Activated T-cell treated with anti-CD3 and anti-CD28 coated beads for 4 hours (primary cell): ENCODE measurements around the gene MAGOH.
A peak's percentile ranks its signal among the peaks of the same experiment; 100 is the strongest.
"Not testable (repeated sequence)": the region's sequence is repeated elsewhere in the genome, so short reads cannot be mapped to it uniquely, and the experiment has no call there.

Source experiments
- DNase-seq: peaks from one replicate; pipeline ENCODE4 v3.0.0-alpha.2; 2020

MAGOH gene

DNA sequence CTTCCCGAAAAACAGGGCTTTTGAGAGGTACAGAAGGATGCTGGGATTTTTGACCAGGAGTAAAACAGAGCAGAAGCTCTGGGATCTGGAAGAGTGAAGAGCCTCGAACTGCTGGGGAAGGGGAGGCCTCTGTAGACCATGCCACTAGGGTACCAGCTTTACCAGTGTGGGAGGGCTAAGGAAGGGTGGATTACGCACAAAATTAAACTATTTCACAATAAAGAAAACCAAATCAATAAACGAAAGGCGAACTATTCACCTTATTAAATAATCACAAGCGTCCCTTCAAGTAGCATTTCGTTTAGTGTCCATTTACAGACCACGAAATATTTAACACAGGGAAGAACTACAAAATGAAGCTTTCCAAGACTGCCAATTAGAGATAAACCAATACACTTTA lies 18.6 kb downstream of the MAGOH start:
- DNase-seq, result no peak

DNA sequence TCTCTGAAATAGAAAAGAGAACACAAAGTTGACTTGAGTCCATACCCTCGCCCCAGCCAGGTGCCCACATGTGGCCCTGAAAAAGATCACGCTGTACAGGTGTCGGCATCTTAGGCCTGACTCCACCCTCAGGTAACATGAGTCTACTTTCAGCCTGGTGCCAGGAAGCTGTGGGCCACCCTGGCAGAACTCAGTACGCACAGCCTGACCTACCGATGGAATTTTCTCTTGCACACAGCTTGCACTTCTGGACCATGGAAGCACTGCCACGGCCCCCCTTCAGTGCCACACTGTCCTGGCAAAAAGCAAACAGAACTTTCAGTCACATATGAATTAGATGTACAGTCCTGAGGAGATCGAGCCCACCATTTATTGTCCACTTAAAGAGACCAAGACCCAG lies 20.1 kb downstream of the MAGOH start:
- no peak for DNase-seq

DNA sequence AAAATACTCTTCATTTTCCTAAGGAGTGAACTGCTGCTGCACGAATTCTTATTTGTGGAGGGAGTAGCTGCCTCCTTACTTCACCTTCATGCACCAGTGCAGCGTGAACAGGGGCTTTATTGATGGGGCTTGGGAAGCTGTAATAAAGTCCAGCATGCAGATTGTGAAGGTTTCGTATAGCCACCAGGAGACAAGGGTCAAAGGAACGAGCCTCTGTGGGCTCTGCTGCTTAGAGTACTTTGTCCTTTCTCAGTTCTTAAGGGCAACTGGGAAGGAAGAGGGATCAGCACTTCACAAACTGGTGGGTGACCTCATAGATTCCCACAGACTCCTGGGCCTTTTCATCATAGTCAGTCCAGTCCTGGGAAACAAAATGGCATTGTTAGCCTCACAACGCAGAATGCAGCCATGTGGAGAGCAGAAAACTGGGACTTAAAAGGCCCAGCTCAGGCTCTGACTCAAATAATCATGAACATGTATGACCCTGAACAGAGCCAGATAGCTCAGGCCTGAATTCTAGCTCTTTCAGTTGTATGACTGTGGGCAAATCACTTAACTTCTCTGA lies 23.9 kb downstream of the MAGOH start:
- DNase-seq, result no peak

DNA sequence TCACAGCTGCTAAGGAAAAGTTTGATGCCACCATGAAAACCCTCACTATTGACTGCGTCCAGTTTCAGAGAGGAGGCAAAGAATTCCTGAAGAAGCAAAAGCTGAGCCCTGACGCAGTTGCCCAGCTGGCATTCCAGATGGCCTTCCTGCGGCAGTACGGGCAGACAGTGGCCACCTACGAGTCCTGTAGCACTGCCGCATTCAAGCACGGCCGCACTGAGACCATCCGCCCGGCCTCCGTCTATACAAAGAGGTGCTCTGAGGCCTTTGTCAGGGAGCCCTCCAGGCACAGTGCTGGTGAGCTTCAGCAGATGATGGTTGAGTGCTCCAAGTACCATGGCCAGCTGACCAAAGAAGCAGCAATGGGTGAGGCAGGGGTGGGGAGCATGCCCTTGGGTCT lies 27.4 kb downstream of the MAGOH start:
- no peak for DNase-seq

DNA sequence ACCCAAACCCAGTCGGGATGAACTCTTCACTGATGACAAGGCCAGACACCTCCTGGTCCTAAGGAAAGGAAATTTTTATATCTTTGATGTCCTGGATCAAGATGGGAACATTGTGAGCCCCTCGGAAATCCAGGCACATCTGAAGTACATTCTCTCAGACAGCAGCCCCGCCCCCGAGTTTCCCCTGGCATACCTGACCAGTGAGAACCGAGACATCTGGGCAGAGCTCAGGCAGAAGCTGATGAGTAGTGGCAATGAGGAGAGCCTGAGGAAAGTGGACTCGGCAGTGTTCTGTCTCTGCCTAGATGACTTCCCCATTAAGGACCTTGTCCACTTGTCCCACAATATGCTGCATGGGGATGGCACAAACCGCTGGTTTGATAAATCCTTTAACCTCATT lies 28.0 kb downstream of the MAGOH start:
- no peak for DNase-seq

DNA sequence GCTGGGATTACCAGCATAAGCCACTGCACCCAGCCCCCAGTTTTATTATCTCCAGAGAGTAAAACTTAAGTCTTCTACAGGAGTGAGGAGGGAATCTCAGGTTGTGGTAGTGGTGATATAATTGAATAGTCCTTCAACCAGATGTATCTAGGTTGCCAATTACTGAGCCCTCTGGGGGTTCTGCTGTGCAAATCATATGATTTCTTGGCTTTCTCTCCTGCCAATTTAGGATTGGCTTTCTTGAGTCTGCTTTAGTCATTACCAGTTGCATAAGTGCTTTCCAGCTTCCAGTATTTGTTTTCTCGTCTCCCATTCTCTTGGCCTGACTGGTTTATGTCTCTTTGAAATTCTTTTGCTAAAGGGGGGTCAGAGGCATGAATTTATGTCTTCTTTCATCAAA lies 30.6 kb downstream of the MAGOH start:
- DNase-seq, result no peak

DNA sequence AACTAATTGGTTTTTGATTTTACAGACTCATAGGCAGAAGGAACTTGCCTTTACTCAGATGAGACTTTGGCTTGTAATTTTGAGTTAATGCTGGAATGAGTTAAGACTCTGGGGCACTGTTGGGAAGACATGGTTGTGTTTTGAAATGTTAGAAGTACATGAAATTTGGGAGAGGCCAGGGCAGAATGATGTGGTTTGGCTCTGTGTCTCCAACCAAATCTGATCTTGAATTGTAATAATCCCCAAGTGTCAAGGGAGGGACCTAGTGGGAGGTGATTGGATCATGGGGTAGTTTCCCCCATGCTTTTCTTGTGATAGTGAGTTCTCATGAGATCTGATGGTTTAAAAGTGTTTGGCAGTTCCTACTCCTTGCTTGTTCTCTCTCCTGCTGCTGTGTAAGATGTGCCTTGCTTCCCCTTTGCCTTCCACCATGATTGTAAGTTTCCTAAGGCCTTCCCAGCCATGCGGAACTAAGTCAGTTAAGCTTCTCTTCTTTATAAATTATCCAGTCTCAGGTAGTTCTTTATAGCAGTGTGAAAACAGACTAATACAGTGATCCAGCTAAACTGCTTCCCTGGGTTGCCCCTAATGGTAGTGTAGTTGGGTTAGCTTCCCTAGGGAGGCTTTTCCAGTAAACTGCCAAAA lies 31.5 kb downstream of the MAGOH start:
- no peak for DNase-seq

DNA sequence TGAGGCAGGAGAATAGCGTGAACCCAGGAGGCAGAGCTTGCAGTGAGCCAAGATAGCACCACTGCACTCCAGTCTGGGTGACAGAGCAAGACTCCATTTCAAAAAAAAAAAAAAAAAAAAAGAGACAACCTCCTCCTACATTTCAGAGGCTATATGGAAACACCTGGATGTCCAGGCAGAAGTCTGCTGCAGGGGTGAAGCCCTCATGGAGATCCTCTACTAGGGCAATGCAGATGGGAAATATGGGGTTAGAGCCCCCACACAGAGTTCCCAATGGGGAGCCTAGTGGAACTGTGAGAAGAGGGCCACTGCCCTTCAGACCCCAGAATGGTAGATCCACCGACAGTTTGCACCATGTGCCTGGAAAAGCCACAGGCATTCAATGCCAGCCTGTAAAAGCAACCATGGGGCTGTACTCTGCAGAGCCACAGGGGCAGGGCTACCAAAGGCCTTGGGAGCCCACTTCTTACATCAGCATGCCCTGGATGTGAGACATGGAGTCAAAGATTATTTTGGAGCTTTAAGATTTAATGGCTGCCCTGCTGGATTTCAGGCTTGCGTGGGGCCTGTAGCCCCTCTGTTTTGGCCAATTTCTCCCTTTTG lies 32.1 kb downstream of the MAGOH start:
- DNase-seq, result not testable (repeated sequence)

DNA sequence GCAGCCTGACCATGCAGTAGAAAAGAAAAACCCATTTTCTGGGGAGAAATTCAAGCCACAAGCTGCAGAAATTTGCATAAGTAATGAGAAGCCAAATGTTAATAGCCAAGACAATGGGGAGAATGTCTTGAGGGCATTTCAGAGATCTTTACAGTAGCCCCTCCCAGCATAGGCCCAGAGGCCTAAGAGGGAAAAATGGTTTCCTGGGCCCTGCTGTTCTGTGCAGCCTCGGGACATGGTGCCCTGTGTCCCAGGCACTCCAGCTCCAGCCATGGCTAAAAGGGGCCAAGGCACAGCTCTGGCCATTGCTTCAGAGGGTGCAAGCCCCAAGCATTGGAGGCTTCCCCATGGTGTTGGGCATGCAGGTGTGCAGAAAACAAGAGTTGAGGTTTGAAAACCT lies 32.8 kb downstream of the MAGOH start:
- DNase-seq, result not testable (repeated sequence)

DNA sequence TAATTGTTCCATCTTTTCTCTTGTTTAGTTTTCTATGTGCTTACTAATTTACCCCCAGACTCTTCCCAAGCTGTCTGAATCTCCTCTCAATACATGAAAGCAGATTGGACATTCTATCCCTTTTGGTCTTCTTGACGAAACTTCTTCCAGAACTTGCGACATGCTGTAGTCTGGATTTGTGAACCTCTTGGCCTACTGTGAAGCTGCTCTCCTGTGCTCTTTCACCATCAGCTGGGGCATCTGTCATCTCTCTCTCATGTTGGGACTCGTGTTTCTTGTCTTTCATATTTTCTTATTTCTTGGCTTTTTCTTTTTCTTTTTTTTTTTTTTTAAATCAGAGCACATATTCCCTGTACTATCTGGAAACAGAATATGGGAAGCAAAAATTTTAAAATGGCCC lies 34.9 kb downstream of the MAGOH start:
- no peak for DNase-seq

DNA sequence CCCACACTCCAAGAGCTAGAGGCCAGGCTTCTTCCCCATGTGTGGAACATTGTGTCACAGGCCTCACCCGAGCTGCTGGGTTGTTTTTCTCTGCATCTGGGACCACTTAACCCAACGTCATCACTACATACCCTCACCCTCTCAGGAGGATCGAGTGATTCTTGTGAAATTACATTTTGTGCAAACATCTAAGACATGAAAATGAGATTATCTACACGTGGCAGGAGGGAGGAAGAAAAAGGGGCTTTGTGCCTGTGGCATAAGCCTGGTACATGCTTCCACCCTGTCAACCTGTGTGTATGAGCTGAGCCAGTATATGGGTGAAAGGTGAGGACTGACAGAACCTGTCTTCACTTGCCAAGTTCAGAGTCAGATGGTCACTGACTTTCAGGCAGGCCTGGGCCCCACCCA lies 40.1 kb downstream of the MAGOH start:
- no peak for DNase-seq

DNA sequence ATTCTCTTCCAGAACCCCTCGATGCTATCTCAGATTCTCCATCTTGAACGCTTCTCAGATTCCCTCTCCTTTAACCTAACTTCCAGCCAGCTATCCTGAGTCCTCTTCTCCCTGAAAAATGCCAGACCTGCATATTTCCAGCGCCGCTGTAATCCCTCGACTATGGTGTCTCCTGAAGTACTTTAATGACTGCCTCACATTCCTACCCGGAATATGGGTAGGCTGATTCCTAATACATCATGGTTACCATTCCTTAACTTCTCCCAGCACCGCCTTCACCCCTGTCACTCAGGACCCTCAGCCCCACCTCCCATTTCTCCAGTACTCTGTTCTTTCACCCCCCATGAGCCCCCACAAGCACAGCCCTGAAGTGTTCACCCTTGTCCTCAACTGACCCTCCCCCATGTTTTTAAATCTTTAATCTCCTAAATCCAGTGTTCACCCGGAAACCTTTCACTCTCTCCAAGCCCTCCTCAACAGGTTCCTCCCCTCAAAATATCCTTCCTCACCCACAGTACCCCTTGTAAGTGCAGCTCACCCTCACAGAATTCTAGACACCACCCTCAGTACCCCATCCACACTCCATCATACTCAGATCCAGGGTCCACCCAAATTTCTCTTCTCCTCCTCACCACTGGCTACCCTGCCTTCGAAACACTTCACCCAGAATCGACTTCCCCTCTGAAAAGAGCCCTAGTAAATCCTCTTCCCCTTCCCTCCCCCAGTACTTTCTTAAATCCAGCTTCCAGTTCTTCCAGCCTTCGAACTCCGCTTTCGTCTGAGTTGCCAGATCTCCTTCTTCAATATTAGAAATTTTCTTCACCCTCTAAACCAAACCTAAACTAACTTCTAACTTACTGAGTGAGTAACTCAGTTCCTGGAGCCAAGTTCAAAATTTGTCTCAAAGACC lies 40.8 kb downstream of the MAGOH start:
- no peak for DNase-seq

DNA sequence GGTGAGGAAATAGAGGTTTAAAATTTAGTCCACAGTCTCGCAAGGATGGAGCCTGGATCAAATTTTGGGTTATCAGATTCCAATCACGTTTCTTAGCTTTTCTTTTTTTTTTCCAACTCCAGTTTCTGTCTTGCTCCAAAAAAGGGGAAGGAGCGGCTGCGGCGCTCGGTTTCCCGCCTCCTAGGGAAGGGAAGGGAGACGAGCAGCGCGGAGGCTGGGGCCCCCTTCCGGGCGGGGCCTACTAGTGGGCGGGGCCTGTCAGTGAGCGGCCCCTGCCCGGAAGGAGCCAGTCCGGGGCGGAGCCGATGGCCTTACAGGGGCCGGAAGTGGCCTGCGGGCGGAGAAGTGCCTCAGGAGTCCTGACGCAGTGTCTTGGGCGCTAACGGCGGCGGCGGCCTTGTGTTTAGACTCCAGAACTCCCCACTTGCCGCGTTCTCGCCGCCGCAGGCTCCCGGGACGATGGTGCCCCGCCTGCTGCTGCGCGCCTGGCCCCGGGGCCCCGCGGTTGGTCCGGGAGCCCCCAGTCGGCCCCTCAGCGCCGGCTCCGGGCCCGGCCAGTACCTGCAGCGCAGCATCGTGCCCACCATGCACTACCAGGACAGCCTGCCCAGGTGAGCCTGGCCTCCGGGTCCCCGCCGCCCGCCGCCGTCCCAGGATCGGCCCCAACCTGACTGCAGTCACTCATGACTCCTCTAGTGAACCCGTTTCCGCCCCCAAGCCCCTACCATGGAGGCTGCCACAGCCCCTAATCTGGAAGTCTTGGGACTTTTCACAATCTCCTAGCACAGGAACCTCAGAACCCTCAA lies 41.6 kb downstream of the MAGOH start, which contains the start of gene CPT2:
Gene CPT2 (plus strand): TSS at position 340 of the 806 bp plus-strand sequence. CDS start 120 bp downstream, at position 460.
- peak; percentile 79 for DNase-seq

DNA sequence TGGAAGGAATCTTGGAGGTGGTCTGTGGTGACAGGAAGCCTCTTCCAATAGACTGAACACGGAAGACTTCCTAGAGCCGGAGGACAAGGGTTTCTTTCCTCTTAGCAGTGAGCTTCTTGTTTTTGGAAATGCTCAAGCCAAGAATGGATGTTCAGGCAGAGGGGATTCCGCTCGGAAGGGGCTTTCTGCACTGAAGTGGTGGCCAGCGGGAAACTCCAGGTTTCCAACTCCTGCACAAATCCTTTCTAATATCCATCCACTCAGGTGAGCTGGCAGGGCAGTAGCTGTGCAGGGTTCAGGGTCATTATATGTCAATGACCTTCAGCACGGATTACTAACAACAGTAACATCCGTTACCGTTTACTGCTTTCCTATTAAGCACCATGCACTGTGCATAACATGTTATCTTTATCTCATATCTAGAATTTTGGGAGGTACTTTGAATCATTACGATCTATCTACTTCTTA lies 42.3 kb downstream of the MAGOH start:
- no peak for DNase-seq

DNA sequence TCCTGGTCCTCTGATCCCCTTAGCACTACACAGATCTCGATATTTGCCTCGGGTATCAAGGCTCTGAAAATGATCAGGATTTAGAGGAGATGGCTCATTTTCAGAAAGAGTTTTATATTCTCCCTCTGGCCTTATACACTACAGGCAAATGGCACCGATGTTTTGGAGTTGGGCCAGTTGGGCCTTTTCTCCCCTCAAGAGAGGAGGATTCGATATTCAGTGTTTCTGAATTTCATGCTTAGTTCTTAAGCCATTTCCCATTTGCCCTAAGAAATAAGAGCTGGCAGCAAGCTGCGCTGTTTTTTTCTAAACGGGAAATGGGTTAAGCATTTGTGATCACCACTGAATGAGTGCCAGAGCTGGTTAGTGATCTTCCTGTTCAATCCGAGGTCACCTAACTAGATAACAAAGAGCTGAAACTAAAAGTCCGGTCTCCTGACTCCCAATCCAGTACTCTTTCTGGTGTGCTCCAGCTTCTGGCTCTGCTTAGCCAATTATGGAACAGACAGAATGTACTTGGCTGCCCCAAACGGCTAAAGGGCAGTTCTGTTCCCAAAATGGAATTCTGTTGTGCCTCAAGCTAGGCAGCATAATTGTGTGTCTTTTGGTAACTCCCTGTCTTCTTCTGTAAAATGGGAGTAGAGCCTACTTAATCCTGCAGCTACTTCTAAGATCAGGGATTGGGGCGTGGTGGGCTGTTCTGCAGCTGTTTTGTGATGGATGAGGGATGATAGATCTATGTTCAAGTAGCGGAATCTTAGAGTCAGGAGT lies 42.9 kb downstream of the MAGOH start:
- DNase-seq, result no peak

DNA sequence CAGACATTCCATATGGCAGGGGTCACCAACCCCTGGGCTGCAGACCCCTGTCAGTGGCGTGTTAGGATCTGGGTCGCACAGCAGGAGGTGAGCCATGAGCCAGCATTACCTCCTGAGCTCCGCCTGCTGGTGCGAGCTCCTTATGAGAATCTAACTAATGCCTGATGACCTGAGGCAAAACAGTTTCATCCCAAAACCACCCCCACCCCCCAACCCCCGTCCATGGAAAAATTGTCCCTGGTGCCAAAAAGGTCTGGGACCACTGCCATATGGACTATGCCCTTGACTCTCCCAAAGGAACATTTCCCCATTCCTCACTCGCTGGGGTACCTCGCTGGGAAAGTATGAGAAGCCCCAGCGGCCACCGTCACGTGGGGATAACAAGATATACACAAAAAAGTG lies 48.1 kb downstream of the MAGOH start:
- DNase-seq, result no peak

DNA sequence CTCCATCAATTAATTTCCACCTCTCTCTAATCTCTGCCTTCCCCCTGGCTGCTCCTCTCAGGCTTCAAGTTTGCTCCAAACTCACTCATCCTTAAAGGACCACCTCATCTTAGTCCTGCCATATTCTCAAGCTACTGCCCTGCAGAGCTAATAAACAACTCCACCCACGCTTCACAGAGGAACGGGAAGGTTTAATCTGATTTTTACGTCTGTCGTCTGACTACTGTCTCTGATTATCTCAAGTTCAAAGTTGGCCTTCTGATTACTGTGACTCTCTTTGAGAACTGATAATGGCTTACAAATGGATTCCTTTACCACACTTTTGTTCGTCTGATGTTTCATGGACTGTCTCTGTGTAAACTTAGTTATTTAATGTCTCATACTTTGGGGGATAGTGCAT lies 49.3 kb downstream of the MAGOH start:
- no peak for DNase-seq

DNA sequence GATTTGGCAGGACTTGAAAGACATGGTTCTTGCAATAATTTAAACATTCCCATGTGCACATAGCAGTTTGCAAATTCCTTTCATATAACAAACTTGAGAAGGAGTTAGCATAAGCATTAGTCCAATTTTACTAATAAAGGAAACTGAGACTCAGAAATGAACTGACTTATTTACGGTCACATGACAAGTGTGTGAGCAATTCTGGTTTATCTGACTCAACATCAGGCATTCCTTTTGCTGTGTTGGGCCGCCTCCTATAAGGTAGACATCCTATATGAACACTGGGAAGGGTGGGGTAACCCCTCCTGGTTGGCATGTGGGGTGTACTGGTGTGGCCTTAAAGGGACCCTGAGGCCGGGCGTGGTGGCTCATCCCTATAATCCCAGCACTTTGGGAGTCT lies 50.2 kb downstream of the MAGOH start:
- DNase-seq, result no peak

DNA sequence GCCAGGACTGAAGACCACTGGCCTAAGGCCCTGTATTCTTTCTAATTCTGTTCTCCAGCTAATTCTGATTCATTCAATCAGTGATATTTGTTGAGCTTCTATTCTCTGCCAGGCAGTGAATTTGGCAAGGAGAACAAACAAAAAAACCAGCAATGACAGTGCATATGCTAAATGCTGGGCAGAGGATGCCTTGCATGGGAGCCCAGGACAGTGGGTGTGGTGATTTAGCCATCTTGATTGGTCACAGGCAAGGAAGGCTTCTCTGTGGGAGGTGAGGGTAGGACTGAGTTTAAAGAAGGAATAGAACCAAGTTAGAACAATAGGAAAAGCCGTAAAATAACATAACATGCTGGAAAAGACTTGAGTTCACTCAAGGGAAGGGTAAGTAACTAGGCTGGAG lies 50.9 kb downstream of the MAGOH start:
- no peak for DNase-seq

DNA sequence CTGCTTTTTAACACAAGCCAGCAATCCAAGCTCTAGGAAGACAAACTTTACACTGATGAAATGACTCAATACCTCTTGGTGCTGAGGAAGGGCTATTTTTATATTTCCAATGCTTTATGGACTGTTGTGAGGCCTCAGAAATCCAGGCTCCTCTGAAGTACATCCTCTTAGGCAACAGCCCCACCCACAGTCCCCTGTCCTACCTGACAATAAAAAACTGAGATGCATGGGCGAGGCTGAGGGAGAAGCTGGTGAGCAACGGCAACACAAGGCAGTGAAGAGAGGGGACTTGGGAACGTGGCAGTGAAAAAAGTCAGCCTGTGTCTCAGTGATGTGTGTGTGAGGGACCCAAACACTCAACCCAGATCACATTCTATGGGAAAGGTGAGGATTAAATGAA lies 51.8 kb downstream of the MAGOH start:
- DNase-seq, result no peak

DNA sequence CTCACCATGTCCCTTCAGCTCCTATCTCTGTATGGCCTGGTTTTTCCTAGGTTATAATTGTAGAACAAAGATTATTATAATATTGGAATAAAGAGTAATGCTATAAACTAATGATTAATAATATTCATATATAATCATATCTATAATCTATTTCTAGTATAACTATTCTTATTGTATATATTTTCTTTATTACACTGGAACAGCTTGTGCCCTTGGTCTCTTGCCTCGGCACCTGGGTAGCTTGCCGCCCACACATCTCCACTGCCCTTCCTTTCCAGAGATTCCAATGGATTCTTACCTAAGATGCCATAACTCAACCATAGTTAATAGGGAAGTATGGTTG lies 52.4 kb downstream of the MAGOH start:
- DNase-seq, result not testable (repeated sequence)
